ENCODE data around the gene CGREF1. TPM values are rescaled to one million over a fixed set of nuclear protein-coding genes. Genes with fewer than 3 reads are reported as not detected.
"Not testable (repeated sequence)": the region's sequence is repeated elsewhere in the genome, so short reads cannot be mapped to it uniquely, and the experiment has no call there.

CGREF1 gene
- polyA plus RNA-seq, 4 donors: 4.4 to 10.5 (median 5.8) TPM

DNA sequence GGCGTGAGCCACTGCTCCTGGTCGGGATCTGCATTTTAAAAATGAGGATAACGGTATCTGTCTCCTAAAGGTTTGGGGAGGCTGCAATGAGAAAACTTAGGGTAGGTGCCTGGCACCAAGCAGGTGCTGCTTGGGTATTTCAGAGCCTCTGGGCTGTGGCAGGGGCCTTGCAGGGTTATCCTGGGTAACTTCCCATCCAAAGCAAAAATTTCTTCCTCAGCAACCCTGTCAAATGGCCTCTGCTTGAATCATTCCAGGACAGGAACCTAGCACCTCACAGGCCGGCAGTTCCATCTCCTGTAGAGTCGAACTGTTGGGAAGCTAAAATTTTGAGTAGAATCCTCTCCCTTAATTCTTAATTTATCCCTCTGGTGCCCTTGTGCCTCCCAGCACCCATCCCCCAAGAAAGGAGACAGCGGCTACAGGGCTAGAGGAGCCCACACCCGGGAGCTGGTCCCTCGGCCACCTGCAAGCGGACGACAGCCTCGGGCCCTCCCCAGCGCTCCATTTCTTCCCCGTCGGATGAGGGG is 868 bp downstream of the CGREF1 start:
- DNase-seq (ENCODE audit: low read depth in 4 of 4, low spot score in 3 of 4): no peak

DNA sequence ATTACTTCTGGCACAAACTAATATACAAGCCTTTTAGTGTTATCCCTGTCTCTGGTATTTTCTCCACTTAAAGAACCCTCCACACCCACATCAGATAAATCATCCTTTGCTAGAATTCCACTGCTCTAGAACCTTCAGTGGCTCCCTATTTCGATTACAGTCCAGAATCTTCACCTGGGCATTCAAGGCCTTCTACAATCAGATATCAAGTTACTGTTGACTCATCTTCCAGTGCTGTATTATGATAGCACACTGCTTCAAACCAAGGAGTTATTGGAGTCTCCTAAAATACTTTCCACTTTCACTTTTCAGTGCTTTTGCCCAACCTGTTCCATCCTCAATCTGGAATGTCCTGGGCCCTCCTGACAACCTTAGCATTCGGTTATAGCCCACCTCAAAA is 3.4 kb downstream of the CGREF1 start:
- DNase-seq (ENCODE audit: low read depth in 4 of 4, low spot score in 3 of 4): no peak

DNA sequence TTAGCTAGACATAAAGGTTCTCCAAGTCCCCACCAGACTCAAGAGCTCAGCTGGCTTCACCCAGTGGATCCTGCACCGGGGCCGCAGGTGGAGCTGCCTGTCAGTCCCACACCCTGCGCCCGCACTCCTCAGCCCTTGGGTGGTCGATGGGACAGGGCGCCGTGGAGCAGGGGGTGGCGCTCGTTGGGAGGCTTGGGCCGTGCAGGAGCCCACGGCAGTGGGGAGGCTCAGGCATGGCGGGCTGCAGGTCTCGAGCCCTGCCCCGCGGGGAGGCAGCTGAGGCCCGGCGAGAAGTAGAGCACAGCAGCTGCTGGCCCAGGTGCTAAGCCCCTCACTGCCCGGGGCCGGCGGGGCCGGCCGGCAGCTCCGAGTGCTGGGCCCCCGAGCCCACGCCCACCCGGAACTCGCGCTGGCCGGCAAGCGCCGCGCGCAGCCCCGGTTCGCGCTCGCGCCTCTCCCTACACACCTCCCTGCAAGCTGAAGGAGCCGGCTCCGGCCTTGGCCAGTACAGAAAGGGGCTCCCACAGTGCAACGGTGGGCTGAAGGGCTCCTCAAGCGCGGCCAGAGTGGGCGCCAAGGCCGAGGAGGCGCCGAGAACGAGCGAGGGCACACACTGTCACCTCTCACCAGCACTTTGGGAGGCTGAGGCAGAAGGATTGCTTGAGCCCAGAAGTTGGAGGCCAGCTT is 7.4 kb downstream of the CGREF1 start:
- not testable (repeated sequence) for DNase-seq (ENCODE audit: low read depth in 4 of 4, low spot score in 3 of 4)

DNA sequence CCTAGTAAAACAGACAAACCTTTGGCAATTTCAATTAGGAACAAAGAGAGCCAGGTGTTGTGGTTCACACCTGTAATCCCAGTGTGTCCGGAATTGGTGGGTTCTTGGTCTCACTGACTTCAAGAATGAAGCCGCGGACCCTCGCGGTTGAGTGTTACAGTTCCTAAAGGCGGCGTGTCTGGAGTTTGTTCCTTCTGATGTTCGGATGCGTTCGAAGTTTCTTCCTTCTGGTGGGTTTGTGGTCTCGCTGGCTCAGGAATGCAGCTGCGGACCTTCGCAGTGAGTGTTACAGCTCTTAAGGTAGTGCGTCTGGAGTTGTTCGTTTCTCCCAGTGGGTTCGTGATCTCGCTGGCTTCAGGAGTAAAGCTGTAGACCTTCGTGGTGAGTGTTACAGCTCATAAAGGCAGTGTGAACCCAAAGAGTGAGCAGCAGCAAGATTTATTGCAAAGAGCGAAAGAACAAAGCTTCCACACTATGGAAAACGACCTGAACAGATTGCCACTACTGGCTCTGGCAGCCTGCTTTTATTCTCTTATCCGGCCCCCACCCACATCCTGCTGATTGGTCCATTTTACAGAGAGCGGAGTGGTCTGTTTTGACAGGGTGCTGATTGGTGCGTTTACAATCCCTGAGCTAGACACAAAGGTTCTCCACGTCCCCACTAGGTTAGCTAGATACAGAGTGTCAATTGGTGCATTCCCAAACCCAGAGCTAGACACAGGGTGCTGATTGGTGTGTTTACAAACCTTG is 8.2 kb downstream of the CGREF1 start:
- DNase-seq (ENCODE audit: low read depth in 4 of 4, low spot score in 3 of 4): not testable (repeated sequence)

DNA sequence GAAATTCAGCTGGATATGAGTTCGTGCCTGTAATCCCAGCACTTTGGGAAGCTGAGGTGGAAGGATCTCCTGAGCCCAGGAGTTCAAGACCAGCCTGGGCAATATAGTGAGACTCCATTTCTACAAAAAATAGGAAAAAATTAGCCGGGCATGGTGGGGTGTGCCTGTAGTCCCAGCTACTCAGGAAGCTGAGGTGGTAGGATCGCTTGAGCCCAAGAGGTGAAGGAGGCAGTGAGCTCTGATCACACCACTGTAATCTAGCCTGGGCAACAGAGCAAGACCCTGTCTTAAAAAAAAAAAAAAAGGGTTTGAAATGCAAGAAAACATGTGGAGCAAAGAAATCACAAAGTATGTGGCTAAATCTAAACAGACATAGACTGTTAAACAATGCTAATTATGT is 9.8 kb downstream of the CGREF1 start:
- no peak for DNase-seq (ENCODE audit: low read depth in 4 of 4, low spot score in 3 of 4)

DNA sequence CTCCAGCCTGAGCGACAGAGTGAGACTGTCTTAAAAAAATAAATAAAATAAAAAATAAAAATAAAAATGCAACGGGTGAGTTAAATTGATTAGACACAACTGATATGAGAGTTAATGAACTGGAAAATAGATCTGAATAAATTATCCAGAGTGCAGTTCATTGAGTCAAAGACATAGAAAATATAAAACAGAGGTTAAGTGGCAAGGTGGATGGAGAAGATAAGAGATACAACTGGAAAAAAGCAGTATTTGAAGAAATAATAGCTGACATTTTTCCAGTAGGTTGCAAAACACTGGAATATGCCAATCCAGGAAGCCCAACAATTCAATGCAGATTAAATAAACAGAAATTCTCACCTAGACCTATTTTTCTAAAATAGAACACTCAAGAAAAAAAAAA is 10.7 kb downstream of the CGREF1 start:
- no peak for DNase-seq (ENCODE audit: low read depth in 4 of 4, low spot score in 3 of 4)

DNA sequence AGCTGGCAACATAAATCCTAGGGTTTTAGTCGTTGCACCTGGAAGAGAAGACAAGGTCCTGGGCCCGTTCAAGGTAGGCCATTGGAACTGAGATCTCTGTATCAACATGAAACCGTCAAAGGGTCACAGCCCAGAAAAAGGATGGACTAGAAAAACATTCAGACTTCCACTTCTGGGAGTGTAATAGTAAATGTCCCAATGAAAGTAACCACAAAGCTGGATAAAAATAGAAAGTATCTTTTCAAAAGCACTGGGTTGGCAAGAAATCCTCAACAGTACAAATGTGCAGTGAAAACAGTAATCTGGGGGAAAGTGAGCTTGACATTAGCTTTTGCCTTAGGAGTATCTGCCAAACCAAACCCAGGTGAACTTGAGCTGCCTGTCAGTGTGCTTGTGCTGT is 12.9 kb downstream of the CGREF1 start:
- no peak for DNase-seq (ENCODE audit: low read depth in 4 of 4, low spot score in 3 of 4)

DNA sequence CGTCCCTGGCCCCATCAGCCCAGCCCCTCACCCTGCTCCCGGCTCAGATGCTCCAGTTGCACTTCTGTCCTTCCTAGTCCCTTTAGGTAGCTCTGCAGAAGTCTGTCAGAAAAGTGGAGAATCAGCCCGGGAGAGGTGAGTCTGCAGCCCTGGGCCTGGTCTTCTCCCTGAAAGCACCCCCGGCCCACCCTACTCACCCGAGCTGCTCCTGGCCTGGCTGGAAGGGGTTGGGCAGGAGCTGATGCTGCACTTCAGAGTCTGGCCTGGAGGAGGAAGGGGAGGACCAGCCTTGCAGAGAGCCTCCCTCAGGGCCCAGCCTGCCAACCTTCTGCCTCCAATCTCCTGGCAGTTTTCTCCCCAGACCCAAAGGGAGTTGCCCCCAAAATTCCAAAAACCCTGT is 16.6 kb downstream of the CGREF1 start:
- DNase-seq (ENCODE audit: low read depth in 4 of 4, low spot score in 3 of 4): no peak

DNA sequence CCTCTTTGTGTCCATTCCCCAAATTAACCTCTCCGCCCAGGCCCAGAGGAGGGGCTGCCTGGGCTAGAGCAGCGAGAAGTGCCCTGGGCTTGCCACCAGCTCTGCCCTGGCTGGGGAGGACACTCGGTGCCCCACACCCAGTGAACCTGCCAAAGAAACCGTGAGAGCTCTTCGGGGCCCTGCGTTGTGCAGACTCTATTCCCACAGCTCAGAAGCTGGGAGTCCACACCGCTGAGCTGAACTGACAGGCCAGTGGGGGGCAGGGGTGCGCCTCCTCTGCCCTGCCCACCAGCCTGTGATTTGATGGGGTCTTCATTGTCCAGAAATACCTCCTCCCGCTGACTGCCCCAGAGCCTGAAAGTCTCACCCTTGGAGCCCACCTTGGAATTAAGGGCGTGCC is 18.9 kb downstream of the CGREF1 start:
- DNase-seq (ENCODE audit: low read depth in 4 of 4, low spot score in 3 of 4): no peak

DNA sequence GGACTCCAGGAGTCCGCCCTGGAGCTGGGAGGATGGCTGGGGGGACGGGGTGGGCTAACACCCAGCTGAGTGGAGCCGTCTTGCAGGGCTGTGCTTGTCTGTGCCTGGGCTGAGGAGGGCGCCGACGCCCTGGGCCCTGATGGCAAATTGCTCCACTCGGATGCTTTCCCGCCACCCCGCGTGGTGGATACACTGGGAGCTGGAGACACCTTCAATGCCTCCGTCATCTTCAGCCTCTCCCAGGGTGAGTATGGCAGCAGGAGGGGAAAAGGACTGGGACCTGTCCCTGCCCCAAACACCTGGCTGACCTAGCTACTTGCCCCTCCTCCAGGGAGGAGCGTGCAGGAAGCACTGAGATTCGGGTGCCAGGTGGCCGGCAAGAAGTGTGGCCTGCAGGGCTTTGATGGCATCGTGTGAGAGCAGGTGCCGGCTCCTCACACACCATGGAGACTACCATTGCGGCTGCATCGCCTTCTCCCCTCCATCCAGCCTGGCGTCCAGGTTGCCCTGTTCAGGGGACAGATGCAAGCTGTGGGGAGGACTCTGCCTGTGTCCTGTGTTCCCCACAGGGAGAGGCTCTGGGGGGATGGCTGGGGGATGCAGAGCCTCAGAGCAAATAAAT is 19.5 kb downstream of the CGREF1 start:
- no peak for DNase-seq (ENCODE audit: low read depth in 4 of 4, low spot score in 3 of 4)

DNA sequence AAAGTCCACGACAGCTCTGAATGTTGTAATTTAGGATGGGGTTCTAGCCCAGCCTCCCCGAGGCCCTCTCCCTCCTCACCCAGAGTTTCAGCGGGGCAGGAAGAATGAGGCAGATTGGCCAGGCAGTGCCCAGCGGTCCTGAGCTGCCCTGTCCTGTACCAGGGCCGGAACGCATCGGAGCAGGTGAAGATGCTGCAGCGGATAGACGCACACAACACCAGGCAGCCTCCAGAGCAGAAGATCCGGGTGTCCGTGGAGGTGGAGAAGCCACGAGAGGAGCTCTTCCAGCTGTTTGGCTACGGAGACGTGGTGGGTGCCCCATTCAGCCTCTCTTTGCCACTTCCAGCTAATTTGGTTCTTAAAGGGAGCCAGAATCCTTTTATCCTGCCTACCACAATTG is 21.6 kb downstream of the CGREF1 start:
- DNase-seq (ENCODE audit: low read depth in 4 of 4, low spot score in 3 of 4): no peak

DNA sequence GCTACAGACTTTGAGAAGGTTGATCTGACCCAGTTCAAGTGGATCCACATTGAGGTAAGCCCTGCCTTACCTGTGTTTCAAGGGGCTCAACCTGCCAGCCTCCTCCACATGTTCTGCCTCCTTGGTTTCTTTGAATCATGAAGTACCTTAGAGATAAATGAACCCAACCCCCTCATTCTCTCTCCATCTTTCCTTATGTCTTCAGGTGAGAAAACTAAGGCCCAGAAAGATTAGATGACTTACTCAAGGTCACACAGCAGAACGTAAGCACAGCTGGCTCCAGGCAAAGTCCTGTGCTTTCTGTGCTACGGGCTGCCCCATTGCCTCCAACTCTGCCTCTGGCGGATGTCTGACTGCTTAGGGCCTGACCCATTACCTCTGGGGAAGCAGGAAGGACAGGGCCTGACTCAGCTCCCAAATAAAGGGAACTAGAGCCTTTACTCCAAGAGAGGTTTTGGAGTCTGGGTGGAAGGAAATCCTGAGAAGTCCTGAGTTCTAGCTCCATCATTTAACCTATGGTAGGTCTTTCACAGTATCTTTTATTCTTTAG is 22.1 kb downstream of the CGREF1 start:
- no peak for DNase-seq (ENCODE audit: low read depth in 4 of 4, low spot score in 3 of 4)

DNA sequence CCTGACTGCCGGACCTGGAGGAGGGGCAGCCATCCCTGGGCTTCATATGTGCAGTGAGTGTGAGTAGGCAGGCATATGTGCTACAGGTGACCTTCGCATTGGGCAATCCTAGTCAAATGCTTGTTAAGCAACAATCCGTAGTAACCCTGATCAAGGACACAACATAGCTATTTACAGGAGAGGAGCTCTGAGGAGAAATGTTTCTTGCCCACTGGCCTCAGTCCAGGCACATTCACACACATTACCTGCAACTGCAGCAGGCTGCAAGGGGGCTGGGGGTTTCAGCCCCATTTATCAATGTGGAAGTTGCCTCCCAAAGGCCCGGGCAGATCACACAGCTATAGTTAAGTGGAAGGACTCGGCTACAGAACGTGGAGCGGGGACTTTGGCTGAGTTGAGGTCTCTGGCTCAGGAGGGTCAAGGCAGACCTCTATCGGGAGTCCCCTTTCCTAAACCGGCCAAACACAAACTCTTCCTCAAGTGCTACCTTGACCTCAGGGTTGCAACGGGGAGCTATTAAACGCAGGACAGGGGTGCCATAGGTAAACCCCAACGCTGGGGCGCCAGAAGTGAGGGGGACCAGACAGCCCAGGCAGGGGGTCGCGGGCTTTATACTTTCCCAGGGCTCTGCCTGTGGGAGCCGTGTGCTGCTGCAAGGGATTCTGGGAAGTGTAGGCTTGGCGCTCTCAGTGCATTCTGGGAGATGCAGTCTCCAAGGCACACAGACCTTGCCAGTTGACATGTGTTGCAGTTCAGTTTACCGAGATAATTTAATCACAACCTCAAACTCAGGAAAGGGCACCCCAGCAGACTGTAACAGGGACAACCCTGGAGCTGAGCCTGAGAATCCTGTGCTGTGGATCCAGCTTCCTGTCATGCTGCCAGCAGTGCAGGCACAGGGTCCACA is 22.9 kb downstream of the CGREF1 start:
- no peak for DNase-seq (ENCODE audit: low read depth in 4 of 4, low spot score in 3 of 4)

DNA sequence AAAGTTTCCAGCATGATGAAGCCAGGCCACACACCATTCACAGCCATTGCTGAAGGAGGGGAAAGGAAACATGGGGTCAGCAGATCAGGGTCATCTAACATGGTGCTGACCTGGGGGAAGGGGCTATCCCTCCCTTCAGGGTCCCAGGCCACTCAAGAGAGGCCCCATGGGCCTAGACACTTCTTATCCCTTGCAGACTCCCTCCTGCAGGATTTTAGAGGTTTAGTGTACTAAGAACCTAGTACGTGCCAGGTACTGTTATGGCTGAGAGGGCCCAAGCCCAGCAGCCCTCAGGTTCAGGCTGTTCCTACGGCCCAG is 23.5 kb downstream of the CGREF1 start:
- no peak for DNase-seq (ENCODE audit: low read depth in 4 of 4, low spot score in 3 of 4)

DNA sequence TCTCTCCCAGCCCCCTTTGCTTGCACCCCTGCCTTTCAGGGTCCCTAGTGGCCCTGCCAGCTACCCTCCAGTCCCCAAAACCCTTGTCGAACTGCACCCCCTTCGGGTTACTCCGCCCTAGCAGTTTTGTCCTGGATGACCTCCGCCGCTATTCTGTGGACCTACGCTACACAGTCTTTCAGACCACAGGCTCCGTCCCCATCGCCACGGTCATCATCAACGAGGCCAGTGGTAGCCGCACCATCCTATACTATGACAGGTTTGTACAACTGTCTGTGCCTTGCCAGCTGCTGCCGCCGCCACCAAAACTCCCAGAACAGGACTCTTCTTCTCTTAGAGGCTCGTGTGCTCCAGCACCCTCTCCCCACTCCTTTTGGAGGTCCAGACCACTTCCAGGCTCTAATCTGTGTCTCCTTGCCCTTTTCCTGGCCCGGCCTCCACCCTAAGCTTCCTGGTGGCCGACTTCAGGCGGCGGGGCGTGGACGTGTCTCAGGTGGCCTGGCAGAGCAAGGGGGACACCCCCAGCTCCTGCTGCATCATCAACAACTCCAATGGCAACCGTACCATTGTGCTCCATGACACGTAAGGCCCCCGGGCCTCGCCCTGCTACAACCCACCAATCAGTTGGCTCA is 24.5 kb downstream of the CGREF1 start:
- DNase-seq (ENCODE audit: low read depth in 4 of 4, low spot score in 3 of 4): no peak

DNA sequence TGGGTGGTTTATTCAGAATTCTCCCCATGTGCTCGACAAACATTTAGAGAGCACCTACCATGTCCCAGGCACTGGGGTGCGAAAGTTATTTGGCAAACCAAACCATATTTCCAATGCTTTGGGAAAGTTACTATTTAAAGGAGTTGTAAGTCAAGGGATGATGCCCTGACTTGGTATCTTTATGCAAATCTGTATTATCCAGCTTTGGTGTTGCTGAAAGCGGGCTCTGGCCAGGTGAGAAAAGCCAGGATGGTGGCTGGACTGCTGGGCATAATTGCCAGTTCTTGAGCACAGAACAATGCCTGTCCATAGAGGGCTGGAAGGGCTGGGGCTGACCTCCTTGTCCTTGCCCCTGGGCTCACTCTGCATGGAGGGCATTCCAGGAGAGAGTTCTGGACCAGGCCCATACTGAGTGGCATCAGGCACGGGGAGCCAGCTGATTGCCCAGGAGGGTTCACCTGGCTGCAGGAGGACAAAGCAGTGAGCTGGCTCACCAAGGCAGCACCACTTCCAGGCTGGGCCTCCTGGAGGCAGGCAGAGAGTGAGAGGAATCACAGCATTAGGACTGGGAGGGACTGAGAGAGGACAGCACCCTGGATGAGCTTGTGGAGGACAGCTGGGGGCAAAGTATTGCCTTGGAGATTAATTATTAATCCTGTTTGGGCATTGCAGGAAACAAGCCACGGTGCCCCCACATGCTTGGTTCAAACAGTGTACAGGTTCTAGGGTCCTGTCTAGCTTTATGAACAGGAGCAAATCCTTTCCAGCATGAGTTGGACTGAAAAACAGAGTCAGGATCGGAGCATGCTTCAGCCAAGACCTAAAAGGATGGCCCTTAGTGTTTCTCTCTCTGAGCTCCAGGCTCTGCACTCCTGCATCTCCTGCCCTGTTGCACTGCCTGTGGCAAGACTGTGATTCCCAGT is 25.2 kb downstream of the CGREF1 start:
- no peak for DNase-seq (ENCODE audit: low read depth in 4 of 4, low spot score in 3 of 4)

DNA sequence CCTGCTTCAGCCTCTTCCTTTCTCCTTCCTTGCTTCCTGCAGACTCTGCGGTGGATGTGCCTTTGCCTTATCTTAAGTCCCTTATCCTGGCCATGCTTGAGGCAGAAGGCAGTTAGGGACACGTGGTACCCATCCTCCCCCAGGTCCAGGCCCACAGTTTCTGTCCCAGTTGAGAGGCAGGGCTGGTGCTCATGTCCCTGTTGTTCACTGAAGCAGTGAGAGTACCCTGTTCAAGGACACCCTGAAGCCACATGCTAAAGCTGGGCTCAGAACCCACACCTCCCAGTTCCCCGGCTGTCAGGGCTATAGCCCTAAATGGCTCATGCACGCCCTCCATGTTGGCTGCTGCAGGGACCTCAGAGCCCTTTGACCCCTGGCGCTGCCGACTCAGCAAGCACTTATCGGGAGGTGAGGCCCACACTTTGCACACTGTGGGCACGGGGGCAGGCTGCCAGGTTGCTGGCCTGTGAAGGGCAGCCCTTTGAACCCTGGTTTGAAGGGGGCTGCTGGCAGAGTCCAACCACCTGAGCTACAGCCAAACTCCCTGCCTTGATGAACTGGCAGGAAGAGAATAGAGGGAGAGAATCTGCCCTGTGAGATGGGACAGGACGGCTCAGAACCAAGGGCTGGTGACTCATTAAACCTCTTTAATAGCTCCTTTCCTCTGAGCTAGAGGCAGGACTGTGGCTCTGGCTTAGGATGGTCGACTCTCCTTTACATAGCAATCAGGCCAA is 26.1 kb downstream of the CGREF1 start:
- no peak for DNase-seq (ENCODE audit: low read depth in 4 of 4, low spot score in 3 of 4)
